ENCODE results near the gene RDX. TPM values are rescaled to one million over a fixed set of nuclear protein-coding genes. Genes with fewer than 3 reads are reported as not detected.

Gene RDX
- total and polyA plus RNA-seq, 2 of the 8 experiments (the other 6 are each of a cell fraction or from before 2014, with no cell fraction given), result 27.4 to 100 TPM

DNA sequence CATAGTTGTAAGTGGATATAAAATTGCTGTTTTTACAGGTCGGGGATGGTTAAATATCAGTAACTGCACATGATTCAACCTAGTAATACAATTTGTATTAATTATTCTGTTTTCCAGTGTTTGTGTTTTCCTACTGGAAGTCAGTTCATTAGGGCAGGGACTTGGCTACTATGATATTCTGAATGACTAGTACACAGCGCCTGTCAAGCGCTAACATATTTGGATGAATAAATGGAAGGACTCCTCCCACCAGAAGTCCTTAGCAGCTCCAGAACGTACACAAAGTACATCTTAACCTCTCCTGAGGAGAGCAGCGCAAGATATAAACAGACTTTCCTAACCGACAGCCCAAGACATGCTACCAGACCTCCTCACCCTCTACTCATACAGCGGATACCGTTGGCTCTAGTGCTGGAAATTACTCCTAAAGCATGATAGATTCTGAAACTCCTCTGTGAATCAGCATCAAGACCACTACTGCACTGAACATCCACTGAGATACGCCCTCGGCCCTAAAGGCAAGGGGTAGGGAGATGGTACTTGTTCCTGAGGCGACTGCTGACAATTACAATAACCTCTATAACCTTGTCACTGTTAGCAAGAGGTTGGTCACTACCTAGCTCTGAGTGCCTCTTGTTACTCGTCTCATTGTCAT is 79.1 kb downstream of the RDX start:
- TF ChIP-seq MAFK (IDR thresholded peaks at IDR 0.05; ENCODE audit: low read depth, low read length) (no peak), TAF1 (IDR thresholded peaks at IDR 0.05; ENCODE audit: low read depth, low read length) (no peak), GTF2F1 (IDR thresholded peaks at IDR 0.05; ENCODE audit: borderline replicate concordance, low read depth, low read length) (no peak), RXRA (IDR thresholded peaks at IDR 0.05; ENCODE audit: insufficient read depth, low read depth, low read length) (no peak), SAP30 (IDR thresholded peaks at IDR 0.05; ENCODE audit: insufficient read depth, insufficient replicate concordance, low read length) (no peak), ZNF274 (IDR thresholded peaks at IDR 0.05; ENCODE audit: borderline replicate concordance, extremely low read depth, low read length) (no peak)
- TF ChIP-seq, protein P1, sequence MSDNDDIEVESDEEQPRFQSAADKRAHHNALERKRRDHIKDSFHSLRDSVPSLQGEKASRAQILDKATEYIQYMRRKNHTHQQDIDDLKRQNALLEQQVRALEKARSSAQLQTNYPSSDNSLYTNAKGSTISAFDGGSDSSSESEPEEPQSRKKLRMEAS (IDR thresholded peaks at IDR 0.05), result no peak
- Histone ChIP-seq H4K91ac (replicated peaks; ENCODE audit: insufficient read length, low read length) (no peak overlapping the region), H3K14ac (ENCODE audit: insufficient read length) (no peak overlapping the region), H3K4ac (replicated peaks; ENCODE audit: insufficient read length, low read depth, low read length) (no peak overlapping the region), H3K9me3 (ENCODE audit: insufficient read depth in 2 of 2, low read depth in 1 of 2, low read length in 1 of 2) (no peaks in the 10 kb centered on the region), H2BK5ac (ENCODE audit: low read depth, low read length) (no peak overlapping the region), H3K23me2 (ENCODE audit: low read depth, low read length) (no peaks in the 10 kb centered on the region), H2AFZ (ENCODE audit: low read length) (no peak overlapping the region), H3K4me3 (ENCODE audit: extremely low read depth in 1 of 4, insufficient read depth in 2 of 4, low read depth in 3 of 4, low read length in 4 of 4) (no peak overlapping the region), H3K9ac (replicated peaks in 1 of 4; ENCODE audit: extremely low read depth in 1 of 4, low read depth in 3 of 4, low read length in 3 of 4) (no peak overlapping the region), H3K36me3 (ENCODE audit: control insufficient read depth in 2 of 4, insufficient read depth in 4 of 4, low read length in 3 of 4) (no peaks in the 10 kb centered on the region), H3K27me3 (replicated peaks in 1 of 4; ENCODE audit: control insufficient read depth in 3 of 4, extremely low read depth in 1 of 4, insufficient read depth in 3 of 4, low read length in 3 of 4) (no peaks in the 10 kb centered on the region), H4K20me1 (replicated peaks in 1 of 2; ENCODE audit: control insufficient read depth in 1 of 2, insufficient read depth in 2 of 2, low read length in 2 of 2) (no peaks in the 10 kb centered on the region), H3K4me1 (replicated peaks in 1 of 4; ENCODE audit: control insufficient read depth in 3 of 4, insufficient read depth in 4 of 4, low read length in 3 of 4) (no peaks in the 10 kb centered on the region), H3K18ac (ENCODE audit: extremely low read depth, low read length) (no peak overlapping the region), H3K27ac (ENCODE audit: low read depth, low read length) (no peak overlapping the region), H3K56ac (replicated peaks; ENCODE audit: insufficient read length, low read depth, low read length) (no peak overlapping the region), H3K4me2 (ENCODE audit: insufficient read depth in 1 of 2, low read depth in 2 of 2, low read length in 2 of 2) (no peak overlapping the region), H3K79me1 (ENCODE audit: low read depth, low read length) (no peaks in the 10 kb centered on the region), H4K5ac (ENCODE audit: insufficient read length, low read depth, low read length) (no peak overlapping the region), H2BK20ac (ENCODE audit: low read length) (no peak overlapping the region), H2BK120ac (replicated peaks; ENCODE audit: low read depth, low read length) (no peak overlapping the region), H3K23ac (ENCODE audit: insufficient read length) (no peak overlapping the region), H4K8ac (ENCODE audit: extremely low read depth, insufficient read depth, low read length) (no peak overlapping the region), H3K79me2 (ENCODE audit: control insufficient read depth in 1 of 2, insufficient read depth in 2 of 2, low read length in 2 of 2) (no peaks in the 10 kb centered on the region), H2AK5ac (ENCODE audit: low read depth, low read length) (no peak overlapping the region), H2BK15ac (ENCODE audit: low read length) (no peak overlapping the region), H2BK12ac (ENCODE audit: low read depth, low read length) (no peak overlapping the region)
- POLR2A ChIA-PET (ENCODE audit: partially characterized antibody), result interaction anchor here (1.7 kb wide), 1 partner anchor 9 kb away, joined by 4 read pairs; no protein-coding TSS in a partner anchor
- CTCF ChIA-PET (ENCODE audit: partially characterized antibody), result interaction anchor here (0.8 to 2.6 kb wide), 4 partner anchors 11 to 218 kb away, joined by 3 to 14 read pairs (median 4); no protein-coding TSS in a partner anchor
- no peak for FAIRE-seq
- no peak for DNase-seq (ENCODE audit: low read depth in 1 of 2, low spot score in 2 of 2)
- WGBS, 2 experiments (ENCODE audit: extremely low coverage in 1 of 2, insufficient coverage in 1 of 2, insufficient read length in 1 of 2, insufficient replicate concordance in 2 of 2, low coverage in 1 of 2, low lambda C conversion rate in 2 of 2, missing lambda C conversion rate in 1 of 2), result 90% methylated on average over 12 of the region's 12 CpGs; no CpG with 5 or more reads in 1 of the 2 experiments

Measured in H1 (cell line).